Bronchial epithelial cell (primary cell): ENCODE measurements around the gene HDAC10. TPM values are rescaled to one million over a fixed set of nuclear protein-coding genes. Genes with fewer than 3 reads are reported as not detected.

Experiments
- DNase-seq: peaks from one replicate; pipeline ENCODE4 v3.0.0-alpha.2; 2010; ENCODE audit warnings: low read depth
- FAIRE-seq: peaks from 2 replicates; lab custom pipeline; 2011; peaks lifted over from hg19 to GRCh38; lab: Jason Lieb, UNC
- H3K27me3 ChIP-seq: 2 replicates; pipeline ENCODE4 v1.5.1; 2011; ENCODE audit warnings: low read length; ENCODE audit not compliant: control insufficient read depth, insufficient read depth
- H3K36me3 ChIP-seq: 2 replicates; pipeline ENCODE4 v1.5.1; 2011; ENCODE audit warnings: low read length; ENCODE audit not compliant: control insufficient read depth, insufficient read depth
- H3K4me3 ChIP-seq: 2 replicates; pipeline ENCODE4 v1.5.1; 2011; ENCODE audit warnings: mild to moderate bottlenecking, low read depth, low read length, control low read depth
- total RNA-seq: library from RNA; depleted of rRNA; stranded (reverse); fragments of >200 nt; gene quantifications from 2 replicates; pipeline ENCODE4 v1.2.1, GENCODE V29; 2014
- TF ChIP-seq, protein P1 (sequence below): IDR thresholded peaks from 2 replicates; pipeline ENCODE4 v1.5.1; 2011; ENCODE audit warnings: mild to moderate bottlenecking, moderate library complexity, low read length, control low read depth, inconsistent platforms; ENCODE audit not compliant: insufficient read depth, severe bottlenecking

Gene HDAC10
- total RNA-seq, 1 donor from 2014 or later, result 9.7 TPM

- TF ChIP-seq, protein P1, sequence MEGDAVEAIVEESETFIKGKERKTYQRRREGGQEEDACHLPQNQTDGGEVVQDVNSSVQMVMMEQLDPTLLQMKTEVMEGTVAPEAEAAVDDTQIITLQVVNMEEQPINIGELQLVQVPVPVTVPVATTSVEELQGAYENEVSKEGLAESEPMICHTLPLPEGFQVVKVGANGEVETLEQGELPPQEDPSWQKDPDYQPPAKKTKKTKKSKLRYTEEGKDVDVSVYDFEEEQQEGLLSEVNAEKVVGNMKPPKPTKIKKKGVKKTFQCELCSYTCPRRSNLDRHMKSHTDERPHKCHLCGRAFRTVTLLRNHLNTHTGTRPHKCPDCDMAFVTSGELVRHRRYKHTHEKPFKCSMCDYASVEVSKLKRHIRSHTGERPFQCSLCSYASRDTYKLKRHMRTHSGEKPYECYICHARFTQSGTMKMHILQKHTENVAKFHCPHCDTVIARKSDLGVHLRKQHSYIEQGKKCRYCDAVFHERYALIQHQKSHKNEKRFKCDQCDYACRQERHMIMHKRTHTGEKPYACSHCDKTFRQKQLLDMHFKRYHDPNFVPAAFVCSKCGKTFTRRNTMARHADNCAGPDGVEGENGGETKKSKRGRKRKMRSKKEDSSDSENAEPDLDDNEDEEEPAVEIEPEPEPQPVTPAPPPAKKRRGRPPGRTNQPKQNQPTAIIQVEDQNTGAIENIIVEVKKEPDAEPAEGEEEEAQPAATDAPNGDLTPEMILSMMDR, result no peak
- Histone ChIP-seq H3K27me3 (no peaks in the 10 kb centered on the region), H3K4me3 (no peak overlapping the region), H3K36me3 (no peaks in the 10 kb centered on the region)
- DNase-seq (no peak), FAIRE-seq (no peak)
Measured at GRCh38 chr22:50268655-50269113, 17.6 kb upstream of the HDAC10 start.

- TF ChIP-seq, protein P1, result peak; percentile 40
- DNase-seq (peak; percentile 32), FAIRE-seq (no peak)
- Histone ChIP-seq H3K36me3 (no peaks in the 10 kb centered on the region), H3K4me3 (peak overlapping the region; percentile 27), H3K27me3 (no peaks in the 10 kb centered on the region)
Measured at GRCh38 chr22:50267591-50268390, 16.7 kb upstream of the HDAC10 start.

DNA sequence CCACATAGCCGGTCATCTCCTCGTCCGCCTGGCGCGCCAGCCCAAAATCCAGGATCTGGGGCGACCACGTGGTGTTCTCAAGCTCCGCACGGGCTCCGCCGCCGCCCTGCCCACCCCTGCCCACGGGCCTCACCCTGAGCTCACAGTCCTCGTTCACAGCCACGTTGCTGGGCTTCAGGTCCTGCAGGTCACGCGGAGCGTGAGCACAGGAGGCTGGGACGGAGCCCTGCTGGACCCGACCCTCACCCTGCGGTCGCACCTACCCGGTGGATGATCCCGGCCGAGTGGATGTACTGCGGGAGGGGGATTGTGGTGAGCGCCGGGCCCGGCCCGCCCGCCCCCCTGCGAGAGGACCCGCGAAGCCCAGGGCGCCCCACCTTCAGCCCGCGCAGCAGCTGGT lies 15.9 kb upstream of the HDAC10 start:
- FAIRE-seq, result no peak

GRCh38 chr22:50264946-50265669 lies 14.0 kb upstream of the HDAC10 start:
- Histone ChIP-seq H3K27me3 (no peaks in the 10 kb centered on the region), H3K4me3 (no peak overlapping the region), H3K36me3 (no peaks in the 10 kb centered on the region)
- FAIRE-seq (no peak), DNase-seq (no peak)
- TF ChIP-seq, protein P1, result no peak

More for the DNA sequence above, 15.9 kb upstream of the HDAC10 start:
- Histone ChIP-seq H3K36me3 (no peaks in the 10 kb centered on the region), H3K27me3 (no peaks in the 10 kb centered on the region), H3K4me3 (no peak overlapping the region)
- TF ChIP-seq, protein P1, result no peak
- no peak for DNase-seq

GRCh38 chr22:50264104-50264745 lies 13.2 kb upstream of the HDAC10 start:
- TF ChIP-seq, protein P1, result no peak
- FAIRE-seq (no peak), DNase-seq (no peak)
- Histone ChIP-seq H3K36me3 (no peaks in the 10 kb centered on the region), H3K27me3 (no peaks in the 10 kb centered on the region), H3K4me3 (no peak overlapping the region)
